Kidney epithelial cell (primary cell): ENCODE data around the gene STARD13. TPM values are rescaled to one million over a fixed set of nuclear protein-coding genes. Genes with fewer than 3 reads are reported as not detected.

Experiments used
- DNase-seq: peaks from one replicate; pipeline ENCODE4 v3.0.0-alpha.2; 2010; ENCODE audit warnings: low read depth
- H3K27me3 ChIP-seq: 2 replicates; pipeline ENCODE4 v1.6.0; 2011; ENCODE audit warnings: low read length; ENCODE audit not compliant: control insufficient read depth, insufficient read depth
- H3K36me3 ChIP-seq: 2 replicates; pipeline ENCODE4 v1.5.1; 2011; ENCODE audit warnings: low read length; ENCODE audit not compliant: control insufficient read depth, insufficient read depth
- H3K4me3 ChIP-seq: 2 replicates; pipeline ENCODE4 v1.5.1; 2011; ENCODE audit warnings: low read depth, mild to moderate bottlenecking, control low read depth, low read length
- CTCF ChIP-seq: IDR thresholded peaks from 2 replicates; pipeline ENCODE4 v1.5.1; 2011; ENCODE audit warnings: mild to moderate bottlenecking, moderate library complexity, low read length, control low read depth, inconsistent platforms; ENCODE audit not compliant: insufficient read depth, poor library complexity, severe bottlenecking
- total RNA-seq: library from RNA; depleted of rRNA; stranded (reverse); fragments of >200 nt; gene quantifications from 2 replicates; pipeline ENCODE4 v1.2.3, GENCODE V29; 2015

Gene STARD13
- total RNA-seq, 1 donor from 2014 or later = 10.1 TPM

- H3K27me3 ChIP-seq = no peaks in the 10 kb centered on the region
- no peaks in the 10 kb centered on the region for H3K36me3 ChIP-seq
- DNase-seq = no peak
- H3K4me3 ChIP-seq = no peak overlapping the region
- no peak for TF ChIP-seq CTCF
Measured at GRCh38 chr13:33326246-33326645, 40.7 kb upstream of the STARD13 start.

GRCh38 chr13:33323801-33324510, 38.4 kb upstream of the STARD13 start:
- no peak overlapping the region for H3K4me3 ChIP-seq
- no peak for DNase-seq
- H3K36me3 ChIP-seq = no peaks in the 10 kb centered on the region
- no peaks in the 10 kb centered on the region for H3K27me3 ChIP-seq
- TF ChIP-seq CTCF = no peak

GRCh38 chr13:33322965-33323668, 37.6 kb upstream of the STARD13 start:
- no peaks in the 10 kb centered on the region for H3K27me3 ChIP-seq
- no peaks in the 10 kb centered on the region for H3K36me3 ChIP-seq
- no peak for DNase-seq
- no peak overlapping the region for H3K4me3 ChIP-seq
- no peak for TF ChIP-seq CTCF

GRCh38 chr13:33322543-33322809, 36.9 kb upstream of the STARD13 start:
- H3K27me3 ChIP-seq = no peaks in the 10 kb centered on the region
- no peak for DNase-seq
- no peaks in the 10 kb centered on the region for H3K36me3 ChIP-seq
- no peak overlapping the region for H3K4me3 ChIP-seq
- TF ChIP-seq CTCF = no peak

GRCh38 chr13:33321686-33322542, 36.4 kb upstream of the STARD13 start:
- no peak for DNase-seq
- Histone ChIP-seq H3K36me3 (no peaks in the 10 kb centered on the region), H3K4me3 (no peak overlapping the region), H3K27me3 (no peaks in the 10 kb centered on the region)
- TF ChIP-seq CTCF = no peak
